Fibroblast of lung (primary cell): ENCODE measurements around the gene WNT3.

Source experiments
- CTCF ChIP-seq, 2 donors: IDR thresholded peaks in 1 of 2; conservative IDR thresholded peaks in 1 of 2; 1 replicate in 1 of 2; 2 replicates in 1 of 2; pipeline ENCODE4 v1.5.1; 2011 to 2012; ENCODE audit warnings: low read length in 2 of 2, control low read depth in 1 of 2, inconsistent platforms in 1 of 2, low read depth in 1 of 2, mild to moderate bottlenecking in 1 of 2
- EZH2 ChIP-seq: IDR thresholded peaks from 2 replicates; pipeline ENCODE4 v1.5.1; 2012; ENCODE audit warnings: low read length, control low read depth, mild to moderate bottlenecking; ENCODE audit errors: missing control alignments

DNA sequence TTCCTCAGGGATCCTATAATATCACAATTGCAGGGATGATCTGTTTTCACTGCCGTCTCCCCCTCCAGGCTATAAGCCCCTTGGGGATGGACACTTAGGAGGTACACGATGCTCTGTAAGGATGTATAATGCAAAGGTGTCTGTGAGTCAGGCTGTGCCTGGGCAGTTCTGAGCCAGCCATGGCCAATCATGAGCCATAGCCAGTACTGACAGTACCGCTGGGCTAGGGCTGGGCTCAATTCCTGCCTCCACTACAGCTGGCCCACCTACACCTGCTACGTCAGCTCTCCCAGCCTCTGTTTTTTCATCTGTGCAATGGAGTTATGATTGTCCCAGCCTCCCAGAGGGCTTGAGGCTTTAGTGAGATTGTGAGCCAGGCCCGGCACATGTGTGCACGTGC, 30.0 kb upstream of the WNT3 start:
- TF ChIP-seq EZH2 = no peak
- TF ChIP-seq CTCF (conservative IDR thresholded peaks at IDR 0.05 in 1 of 2, IDR thresholded peaks at IDR 0.05 in 1 of 2; ENCODE audit: low read depth in 1 of 2, low read length in 2 of 2) = no peak
